C4-2B (cell line): ENCODE results near the gene SHMT2.

Experiments
- H3K27ac ChIP-seq: fragments of 450-650 bp; 2 replicates; pipeline ENCODE4 v1.5.1; 2017
- ZFX ChIP-seq: fragments of 450-650 bp; IDR thresholded peaks from 2 replicates; pipeline ENCODE4 v1.6.1; 2017
- TF ChIP-seq, protein P1 (sequence below): fragments of 450-650 bp; conservative IDR thresholded peaks from 2 replicates; pipeline ENCODE4 v1.5.1; 2017; ENCODE audit warnings: mild to moderate bottlenecking

The SHMT2 gene

DNA sequence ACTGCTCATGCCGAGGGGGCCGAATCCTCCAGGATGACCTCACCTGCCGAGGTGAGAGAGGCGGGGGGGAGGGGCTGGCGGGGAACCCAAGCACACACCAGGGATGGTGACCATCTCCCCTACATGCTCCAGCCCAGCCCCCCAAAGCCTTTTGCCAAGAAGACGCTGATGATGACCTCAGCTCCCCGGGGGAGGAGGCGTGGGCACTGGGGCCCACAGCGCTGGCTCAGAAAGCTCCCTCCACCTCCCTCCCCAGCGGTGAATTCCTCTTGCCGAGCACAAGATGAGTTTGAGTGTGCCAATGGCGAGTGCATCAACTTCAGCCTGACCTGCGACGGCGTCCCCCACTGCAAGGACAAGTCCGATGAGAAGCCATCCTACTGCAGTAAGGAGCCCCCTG lies 36.6 kb upstream of the SHMT2 start:
- H3K27ac ChIP-seq: no peak overlapping the region
- TF ChIP-seq, protein P1, sequence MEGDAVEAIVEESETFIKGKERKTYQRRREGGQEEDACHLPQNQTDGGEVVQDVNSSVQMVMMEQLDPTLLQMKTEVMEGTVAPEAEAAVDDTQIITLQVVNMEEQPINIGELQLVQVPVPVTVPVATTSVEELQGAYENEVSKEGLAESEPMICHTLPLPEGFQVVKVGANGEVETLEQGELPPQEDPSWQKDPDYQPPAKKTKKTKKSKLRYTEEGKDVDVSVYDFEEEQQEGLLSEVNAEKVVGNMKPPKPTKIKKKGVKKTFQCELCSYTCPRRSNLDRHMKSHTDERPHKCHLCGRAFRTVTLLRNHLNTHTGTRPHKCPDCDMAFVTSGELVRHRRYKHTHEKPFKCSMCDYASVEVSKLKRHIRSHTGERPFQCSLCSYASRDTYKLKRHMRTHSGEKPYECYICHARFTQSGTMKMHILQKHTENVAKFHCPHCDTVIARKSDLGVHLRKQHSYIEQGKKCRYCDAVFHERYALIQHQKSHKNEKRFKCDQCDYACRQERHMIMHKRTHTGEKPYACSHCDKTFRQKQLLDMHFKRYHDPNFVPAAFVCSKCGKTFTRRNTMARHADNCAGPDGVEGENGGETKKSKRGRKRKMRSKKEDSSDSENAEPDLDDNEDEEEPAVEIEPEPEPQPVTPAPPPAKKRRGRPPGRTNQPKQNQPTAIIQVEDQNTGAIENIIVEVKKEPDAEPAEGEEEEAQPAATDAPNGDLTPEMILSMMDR: no peak

DNA sequence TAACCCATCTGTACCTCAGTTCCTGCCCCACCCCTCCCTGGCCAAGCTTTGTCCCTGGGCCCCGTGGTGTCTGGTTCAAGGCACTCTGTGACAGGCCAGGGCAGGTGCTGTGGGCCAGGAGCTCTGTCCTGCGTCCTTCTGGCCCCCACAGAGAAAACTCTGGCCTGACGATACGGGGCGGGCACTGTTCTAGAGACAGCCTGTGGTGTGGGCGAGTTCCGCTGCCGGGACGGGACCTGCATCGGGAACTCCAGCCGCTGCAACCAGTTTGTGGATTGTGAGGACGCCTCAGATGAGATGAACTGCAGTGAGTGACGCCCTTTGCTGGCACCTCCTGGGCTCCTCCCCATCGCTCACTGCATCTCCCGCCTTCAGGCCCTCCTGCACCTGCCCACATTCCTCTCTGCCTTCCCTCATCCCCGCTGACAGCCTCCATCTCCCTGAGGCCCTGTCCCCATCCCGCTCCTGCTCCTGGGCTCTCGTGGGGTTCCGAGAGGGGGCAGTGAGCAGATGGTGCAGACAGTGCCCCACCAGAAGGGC lies 35.7 kb upstream of the SHMT2 start:
- TF ChIP-seq, protein P1: no peak
- no peak for TF ChIP-seq ZFX
- H3K27ac ChIP-seq: no peak overlapping the region

DNA sequence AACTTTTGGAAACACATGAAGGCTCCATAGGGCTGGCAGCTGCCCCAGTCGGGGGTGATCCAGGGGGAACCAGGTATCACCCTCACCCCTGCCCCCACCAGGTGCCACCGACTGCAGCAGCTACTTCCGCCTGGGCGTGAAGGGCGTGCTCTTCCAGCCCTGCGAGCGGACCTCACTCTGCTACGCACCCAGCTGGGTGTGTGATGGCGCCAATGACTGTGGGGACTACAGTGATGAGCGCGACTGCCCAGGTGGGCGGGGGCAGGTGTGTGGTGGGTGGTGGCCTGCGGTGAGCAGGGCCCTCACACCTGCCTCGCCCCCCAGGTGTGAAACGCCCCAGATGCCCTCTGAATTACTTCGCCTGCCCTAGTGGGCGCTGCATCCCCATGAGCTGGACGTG lies 35.3 kb upstream of the SHMT2 start:
- TF ChIP-seq, protein P1: no peak
- no peak for TF ChIP-seq ZFX
- H3K27ac ChIP-seq: no peak overlapping the region

DNA sequence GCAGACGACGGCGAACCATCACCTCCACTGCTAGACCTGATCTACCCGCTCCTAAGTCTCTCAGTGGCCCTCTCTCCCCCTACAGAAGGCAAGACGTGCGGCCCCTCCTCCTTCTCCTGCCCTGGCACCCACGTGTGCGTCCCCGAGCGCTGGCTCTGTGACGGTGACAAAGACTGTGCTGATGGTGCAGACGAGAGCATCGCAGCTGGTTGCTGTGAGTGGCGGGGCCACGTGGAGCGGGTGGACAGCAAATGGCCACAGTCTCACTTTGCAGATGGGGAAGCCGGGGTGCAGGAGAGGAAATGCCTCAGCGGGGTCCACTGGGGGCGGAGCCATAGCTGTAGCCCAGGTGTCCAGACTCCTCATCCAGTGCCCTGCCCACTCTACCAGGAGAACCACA lies 34.3 kb upstream of the SHMT2 start:
- no peak for TF ChIP-seq ZFX
- TF ChIP-seq, protein P1: no peak
- no peak overlapping the region for H3K27ac ChIP-seq

DNA sequence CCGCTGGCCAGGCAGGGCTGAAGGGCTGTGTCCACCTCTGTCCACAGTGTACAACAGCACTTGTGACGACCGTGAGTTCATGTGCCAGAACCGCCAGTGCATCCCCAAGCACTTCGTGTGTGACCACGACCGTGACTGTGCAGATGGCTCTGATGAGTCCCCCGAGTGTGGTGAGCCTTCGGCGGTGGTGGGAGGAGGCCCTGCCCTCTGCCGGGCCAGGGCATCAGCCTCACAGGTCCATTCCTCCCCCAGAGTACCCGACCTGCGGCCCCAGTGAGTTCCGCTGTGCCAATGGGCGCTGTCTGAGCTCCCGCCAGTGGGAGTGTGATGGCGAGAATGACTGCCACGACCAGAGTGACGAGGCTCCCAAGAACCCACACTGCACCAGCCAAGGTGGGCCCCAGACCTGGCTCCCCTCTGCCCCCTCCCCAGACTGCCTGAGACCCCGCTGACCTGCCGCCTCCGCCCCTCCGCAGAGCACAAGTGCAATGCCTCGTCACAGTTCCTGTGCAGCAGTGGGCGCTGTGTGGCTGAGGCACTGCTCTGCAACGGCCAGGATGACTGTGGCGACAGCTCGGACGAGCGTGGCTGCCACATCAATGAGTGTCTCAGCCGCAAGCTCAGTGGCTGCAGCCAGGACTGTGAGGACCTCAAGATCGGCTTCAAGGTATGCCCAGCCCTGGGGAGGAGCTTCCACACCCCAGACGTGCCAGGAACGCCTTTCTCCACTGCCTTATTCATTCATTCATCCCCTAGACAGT lies 33.7 kb upstream of the SHMT2 start:
- no peak overlapping the region for H3K27ac ChIP-seq
- TF ChIP-seq, protein P1: no peak
- no peak for TF ChIP-seq ZFX

GRCh38 chr12:57196439-57196838 lies 33.1 kb upstream of the SHMT2 start:
- H3K27ac ChIP-seq: no peak overlapping the region
- TF ChIP-seq ZFX: no peak
- TF ChIP-seq, protein P1: no peak

DNA sequence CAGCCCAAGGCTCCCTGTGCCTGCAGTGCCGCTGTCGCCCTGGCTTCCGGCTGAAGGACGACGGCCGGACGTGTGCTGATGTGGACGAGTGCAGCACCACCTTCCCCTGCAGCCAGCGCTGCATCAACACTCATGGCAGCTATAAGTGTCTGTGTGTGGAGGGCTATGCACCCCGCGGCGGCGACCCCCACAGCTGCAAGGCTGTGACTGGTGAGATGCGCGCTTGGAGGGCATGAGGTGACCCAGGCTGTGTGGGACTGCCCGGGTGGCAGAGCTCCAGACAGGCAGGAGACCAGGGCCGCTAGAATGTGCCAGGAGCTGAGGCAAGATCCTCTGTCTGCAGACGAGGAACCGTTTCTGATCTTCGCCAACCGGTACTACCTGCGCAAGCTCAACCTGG lies 32.6 kb upstream of the SHMT2 start:
- TF ChIP-seq ZFX: no peak
- TF ChIP-seq, protein P1: no peak
- no peak overlapping the region for H3K27ac ChIP-seq
